Stimulated activated naive CD8-positive, alpha-beta T cell treated with anti-CD3 and anti-CD28 coated beads, Interleukin-15, amount 100 ng/mL, for 72 hours (primary cell): ENCODE results near the gene BUB1.
"Not testable (repeated sequence)": the region's sequence is repeated elsewhere in the genome, so short reads cannot be mapped to it uniquely, and the experiment has no call there.

Experiments used
- ATAC-seq: fragments of 150-1000 bp; cut with Tn5 transposase; 2 replicates; pipeline ENCODE4 v1.10.0; 2021; ENCODE audit warnings: mild to moderate bottlenecking, moderate library complexity
- DNase-seq, 2 donors: peaks; one replicate each; pipeline ENCODE4 v3.0.0; 2021 to 2022
- H3K27ac Mint-ChIP-seq, 2 donors: one replicate each; pipeline ENCODE4 v1.8.0; 2022; ENCODE audit warnings: mild to moderate bottlenecking in 2 of 2, mixed read lengths in 2 of 2, moderate library complexity in 2 of 2
- H3K27me3 Mint-ChIP-seq: one replicate; pipeline ENCODE4 v1.8.0; 2022; ENCODE audit warnings: mixed read lengths
- H3K4me1 Mint-ChIP-seq: one replicate; pipeline ENCODE4 v1.8.0; 2022; ENCODE audit warnings: mild to moderate bottlenecking, mixed read lengths
- H3K4me3 Mint-ChIP-seq, 2 donors: one replicate each; pipeline ENCODE4 v1.8.0; 2022; ENCODE audit warnings: mild to moderate bottlenecking in 2 of 2, mixed read lengths in 2 of 2, moderate library complexity in 1 of 2
- H3K9me3 Mint-ChIP-seq, 2 donors: one replicate each; pipeline ENCODE4 v1.8.0; 2022; ENCODE audit warnings: mixed read lengths in 2 of 2

Gene BUB1

DNA sequence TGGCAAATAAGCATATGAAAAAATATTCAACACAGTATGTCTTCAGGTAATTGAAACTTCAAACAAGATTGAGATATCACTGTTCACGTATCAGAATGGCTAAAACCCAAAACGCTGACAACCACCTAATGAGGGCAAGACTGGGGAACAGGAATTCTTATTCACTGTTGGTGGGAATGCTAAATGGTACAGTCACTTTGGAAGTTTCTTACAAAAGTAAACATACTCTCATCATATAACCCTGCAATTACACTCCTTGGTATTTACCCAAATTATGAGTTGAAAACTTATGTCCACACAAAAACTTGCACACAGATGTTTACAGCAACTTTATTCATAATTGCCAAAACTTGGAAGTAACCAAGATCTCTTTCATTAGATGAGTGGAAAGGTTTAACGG lies 30.1 kb downstream of the BUB1 start:
- ATAC-seq: no peak
- Mint-ChIP-seq H3K9me3 (no peaks in the 10 kb centered on the region), H3K4me1 (no peaks in the 10 kb centered on the region), H3K27ac (no peak overlapping the region), H3K4me3 (no peak overlapping the region), H3K27me3 (no peaks in the 10 kb centered on the region)
- no peak for DNase-seq

DNA sequence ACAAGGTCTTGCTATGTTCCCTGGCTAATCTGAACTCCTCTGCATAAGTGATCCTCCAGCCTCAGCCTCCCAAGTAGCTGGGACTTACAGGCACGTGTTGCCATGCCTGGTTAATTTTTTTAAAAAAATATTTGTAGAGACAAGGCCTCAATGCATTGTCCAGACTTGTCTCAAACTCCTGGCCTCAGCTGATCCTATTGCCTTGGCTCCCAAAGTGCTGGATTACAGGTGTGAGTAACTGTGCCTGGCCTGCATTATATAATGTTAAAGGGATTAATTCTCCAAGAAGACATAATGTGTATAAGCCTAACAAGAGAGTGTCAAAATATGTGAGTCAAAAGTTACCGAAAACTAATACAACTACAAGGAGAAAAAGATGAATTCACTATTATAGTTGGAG lies 32.2 kb downstream of the BUB1 start:
- Mint-ChIP-seq H3K27ac (no peak overlapping the region), H3K27me3 (no peaks in the 10 kb centered on the region), H3K9me3 (no peaks in the 10 kb centered on the region), H3K4me3 (no peak overlapping the region), H3K4me1 (no peaks in the 10 kb centered on the region)
- DNase-seq (no peak), ATAC-seq (no peak)

DNA sequence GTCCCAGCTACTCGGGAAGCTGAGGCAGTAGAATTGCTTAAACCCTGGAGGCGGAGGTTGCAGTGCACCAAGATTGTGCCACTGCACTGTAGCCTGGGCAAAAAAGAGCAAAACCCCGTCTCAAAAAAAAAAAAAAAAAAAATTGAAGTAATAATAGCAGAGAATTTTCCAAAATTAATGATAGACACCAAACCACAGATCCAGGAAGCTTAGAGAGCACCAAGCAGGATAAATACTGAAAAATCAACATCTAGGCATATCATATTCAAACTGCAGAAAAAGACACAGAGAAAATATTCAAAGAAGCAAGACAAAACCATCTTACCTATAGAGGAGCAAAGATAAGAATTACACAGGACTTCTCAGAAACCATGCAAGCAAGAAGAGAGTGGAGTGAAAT lies 33.5 kb downstream of the BUB1 start:
- Mint-ChIP-seq H3K4me3 (no peak overlapping the region), H3K27ac (no peak overlapping the region), H3K9me3 (no peaks in the 10 kb centered on the region), H3K4me1 (no peaks in the 10 kb centered on the region), H3K27me3 (no peaks in the 10 kb centered on the region)
- DNase-seq: no peak
- ATAC-seq: no peak

DNA sequence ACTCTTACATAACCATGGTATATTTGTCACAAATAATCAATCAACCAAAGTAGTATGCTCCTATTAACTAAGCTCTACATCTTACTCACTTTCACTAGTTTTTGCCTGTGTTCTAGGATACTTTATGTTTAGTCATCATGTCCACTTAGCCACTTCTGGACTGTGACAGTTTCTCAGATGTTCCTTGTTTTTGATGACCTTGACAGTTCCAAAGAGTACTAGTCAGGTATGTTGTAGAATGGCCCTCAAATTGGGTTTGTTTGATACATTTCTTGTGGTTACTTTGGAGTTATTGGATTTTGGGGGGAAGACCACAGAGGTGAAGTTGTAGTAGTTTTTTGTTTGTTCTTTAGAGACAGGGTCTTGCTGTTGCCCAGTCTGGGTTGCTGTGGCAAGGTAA lies 35.5 kb downstream of the BUB1 start:
- no peaks in the 10 kb centered on the region for H3K9me3 Mint-ChIP-seq
- H3K4me1 Mint-ChIP-seq: no peaks in the 10 kb centered on the region
- no peak for ATAC-seq
- H3K4me3 Mint-ChIP-seq: no peak overlapping the region
- no peak overlapping the region for H3K27ac Mint-ChIP-seq
- no peaks in the 10 kb centered on the region for H3K27me3 Mint-ChIP-seq
- DNase-seq: no peak

DNA sequence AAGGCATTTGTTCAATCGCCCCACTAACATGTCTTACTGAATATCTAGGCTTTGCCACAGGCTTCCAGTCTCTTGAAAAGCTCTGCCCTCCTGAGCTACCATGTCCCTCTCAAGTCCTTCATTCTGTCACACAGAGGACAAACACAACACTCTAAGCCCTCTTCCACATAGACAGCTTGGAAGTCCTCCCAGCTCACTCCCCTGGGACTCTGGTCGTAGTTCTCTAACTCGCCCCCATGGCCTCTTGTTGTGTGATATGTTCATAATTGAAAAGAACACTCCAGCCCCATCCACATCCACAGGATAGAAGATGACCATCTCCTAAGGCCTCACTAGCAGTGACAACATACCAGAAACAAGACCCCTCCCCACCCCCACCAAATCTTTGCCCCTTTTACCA lies 37.9 kb downstream of the BUB1 start:
- no peaks in the 10 kb centered on the region for H3K27me3 Mint-ChIP-seq
- ATAC-seq: no peak
- H3K27ac Mint-ChIP-seq: peak overlapping the region in 1 of 2 donors; percentile 81

DNA sequence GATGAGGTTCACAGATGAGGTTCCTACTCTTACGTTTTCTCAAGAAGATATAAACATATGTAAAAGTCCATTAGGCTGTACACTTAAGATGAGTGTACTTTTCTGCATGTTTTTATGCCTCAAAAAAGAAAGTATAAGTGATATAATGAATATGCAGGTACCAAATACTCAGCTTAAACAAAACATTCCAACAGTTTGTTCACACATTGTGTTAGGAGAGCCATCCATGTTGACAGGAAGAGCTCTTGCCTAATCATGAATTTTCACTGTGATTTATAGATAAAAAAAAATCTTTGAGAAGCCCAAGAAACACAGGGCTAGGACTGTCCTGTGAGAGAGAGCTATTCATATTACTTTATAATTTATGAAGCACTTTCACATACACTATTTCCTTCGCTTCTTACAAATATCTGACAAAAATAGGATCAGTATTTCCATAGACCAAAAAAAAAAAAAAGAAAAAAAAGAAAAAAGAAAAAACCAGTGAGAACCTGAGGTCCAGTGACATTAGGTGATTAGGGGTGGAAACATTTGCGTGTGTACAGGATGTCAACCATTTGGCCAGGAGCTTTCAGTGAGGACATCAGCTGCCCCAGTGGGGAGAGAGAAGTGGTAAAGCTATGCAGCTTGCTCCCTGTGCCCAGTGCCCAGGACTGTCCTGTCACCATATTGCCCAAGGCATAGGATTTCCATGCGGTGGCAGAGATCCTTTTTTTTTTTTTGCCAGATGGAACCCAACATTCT lies 38.7 kb downstream of the BUB1 start:
- ATAC-seq: no peak
- Mint-ChIP-seq H3K4me3 (no peak overlapping the region), H3K4me1 (no peaks in the 10 kb centered on the region), H3K9me3 (no peaks in the 10 kb centered on the region), H3K27me3 (no peaks in the 10 kb centered on the region), H3K27ac (peak overlapping the region in 1 of 2 donors; percentile 7)
- no peak for DNase-seq

More for the DNA sequence above, 37.9 kb downstream of the BUB1 start:
- no peaks in the 10 kb centered on the region for H3K4me1 Mint-ChIP-seq
- DNase-seq: no peak
- no peaks in the 10 kb centered on the region for H3K9me3 Mint-ChIP-seq
- H3K4me3 Mint-ChIP-seq: no peak overlapping the region

DNA sequence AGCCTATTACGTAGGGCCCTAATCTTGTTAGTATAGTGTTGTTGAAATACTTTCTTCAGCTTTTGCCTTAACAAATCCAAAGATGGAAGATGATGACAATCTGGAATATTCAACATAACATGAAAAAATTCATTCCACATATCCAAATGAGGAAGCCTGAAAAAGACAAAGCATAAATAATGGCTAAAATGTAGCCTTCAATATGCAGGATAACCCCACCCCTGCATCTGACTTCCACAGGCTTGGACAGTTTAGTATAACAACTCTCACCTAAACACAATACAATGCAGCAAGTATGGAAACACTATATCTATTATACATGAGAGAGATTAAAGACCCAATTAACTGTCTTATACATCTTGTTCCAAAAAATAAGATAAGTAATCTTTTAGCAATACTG lies 39.9 kb downstream of the BUB1 start:
- DNase-seq (no peak), ATAC-seq (no peak)
- Mint-ChIP-seq H3K4me1 (no peaks in the 10 kb centered on the region), H3K27ac (no peak overlapping the region), H3K27me3 (no peaks in the 10 kb centered on the region), H3K4me3 (no peak overlapping the region), H3K9me3 (no peaks in the 10 kb centered on the region)

DNA sequence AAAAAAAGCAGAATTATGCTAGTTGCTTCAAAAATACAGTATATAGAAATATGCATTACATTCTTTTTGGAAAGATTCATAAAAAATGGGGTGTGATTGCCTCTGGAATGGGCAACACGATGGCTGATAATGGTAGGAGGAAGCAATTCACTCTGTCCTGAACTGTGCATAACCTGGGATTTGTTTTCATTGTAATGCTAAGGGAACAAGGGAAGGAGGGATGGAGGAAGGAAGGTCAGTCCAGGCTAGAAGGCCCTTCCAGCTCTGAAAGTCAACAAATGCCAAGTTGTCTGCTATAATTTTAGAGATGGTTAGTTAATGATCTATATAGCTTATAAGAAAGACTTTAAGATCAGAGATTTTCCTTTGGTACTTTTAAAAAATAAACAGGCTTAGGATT lies 40.8 kb downstream of the BUB1 start:
- ATAC-seq (no peak), DNase-seq (no peak)
- no peaks in the 10 kb centered on the region for H3K4me1 Mint-ChIP-seq
- H3K9me3 Mint-ChIP-seq: no peaks in the 10 kb centered on the region
- H3K4me3 Mint-ChIP-seq: no peak overlapping the region
- H3K27me3 Mint-ChIP-seq: no peaks in the 10 kb centered on the region
- H3K27ac Mint-ChIP-seq: no peak overlapping the region

DNA sequence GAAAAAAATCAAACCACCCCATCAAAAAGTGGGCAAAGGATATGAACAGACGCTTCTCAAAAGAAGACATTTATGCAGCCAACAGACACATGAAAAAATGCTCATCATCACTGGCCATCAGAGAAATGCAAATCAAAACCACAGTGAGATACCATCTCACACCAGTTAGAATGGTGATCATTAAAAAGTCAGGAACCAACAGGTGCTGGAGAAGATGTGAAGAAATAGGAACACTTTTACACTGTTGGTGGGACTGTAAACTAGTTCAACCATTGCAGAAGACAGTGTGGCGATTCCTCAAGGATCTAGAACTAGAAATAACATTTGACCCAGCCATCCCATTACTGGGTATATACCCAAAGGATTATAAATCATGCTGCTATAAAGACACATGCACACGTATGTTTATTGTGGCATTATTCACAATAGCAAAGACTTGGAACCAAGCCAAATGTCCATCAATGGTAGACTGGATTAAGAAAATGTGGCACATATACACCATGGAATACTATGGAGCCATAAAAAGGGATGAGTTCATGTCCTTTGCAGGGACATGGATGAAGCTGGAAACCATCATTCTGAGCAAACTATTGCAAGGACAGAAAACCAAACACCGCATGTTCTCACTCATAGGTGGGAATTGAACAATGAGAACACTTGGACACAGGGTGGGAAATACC lies 41.8 kb downstream of the BUB1 start:
- H3K9me3 Mint-ChIP-seq, H3K4me1 Mint-ChIP-seq, DNase-seq, ATAC-seq, H3K27me3 Mint-ChIP-seq, H3K27ac Mint-ChIP-seq, H3K4me3 Mint-ChIP-seq: not testable (repeated sequence)

DNA sequence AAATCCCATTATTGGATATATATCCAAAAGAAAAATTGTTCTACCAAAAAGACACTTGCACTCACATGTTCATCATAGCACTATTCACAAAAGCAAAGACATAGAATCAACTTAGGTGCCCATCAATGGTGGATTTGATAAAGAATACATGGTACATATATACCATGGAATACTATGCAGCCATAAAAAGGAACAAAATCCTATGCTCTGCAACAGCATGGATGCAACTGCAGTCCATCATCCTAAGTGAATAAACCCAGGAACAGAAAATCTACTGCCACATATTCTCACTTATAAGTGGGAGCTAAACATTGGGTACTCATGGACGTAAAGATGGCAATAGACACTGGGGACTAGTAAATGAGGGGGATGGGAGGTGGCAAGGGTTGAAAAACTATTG lies 50.5 kb downstream of the BUB1 start:
- not testable (repeated sequence) for H3K4me3 Mint-ChIP-seq, ATAC-seq, H3K9me3 Mint-ChIP-seq, H3K27ac Mint-ChIP-seq, DNase-seq, H3K4me1 Mint-ChIP-seq, H3K27me3 Mint-ChIP-seq

DNA sequence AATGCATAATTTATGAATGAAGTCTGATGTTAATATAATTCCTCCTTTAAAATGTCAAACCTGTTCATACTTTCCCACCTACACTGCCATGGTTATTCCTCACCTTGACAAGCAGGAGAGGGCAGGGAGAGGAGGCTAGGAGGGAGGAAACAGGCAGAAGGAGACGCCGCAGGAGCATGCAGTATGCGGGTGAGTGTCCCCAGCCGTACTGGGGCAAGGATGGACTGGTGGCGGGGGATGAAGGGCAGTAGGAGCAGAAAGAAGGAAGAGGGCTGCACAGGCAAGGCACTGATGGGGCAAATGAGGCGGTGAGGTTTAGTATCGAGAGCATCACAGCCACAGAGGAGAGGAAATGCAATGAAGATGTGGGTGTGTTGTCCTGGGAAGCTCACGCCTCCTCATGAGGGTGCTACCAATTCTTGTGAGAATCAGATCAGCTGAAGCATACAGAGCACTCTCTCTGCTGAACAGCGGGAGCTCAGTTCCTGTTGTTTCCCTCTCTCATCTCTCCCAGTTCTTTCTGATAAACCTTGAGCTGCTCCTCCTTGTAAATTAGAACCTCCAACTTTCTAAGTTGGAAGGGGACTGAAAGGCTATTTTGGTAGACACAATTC lies 58.4 kb downstream of the BUB1 start:
- not testable (repeated sequence) for H3K4me3 Mint-ChIP-seq, H3K27me3 Mint-ChIP-seq, H3K9me3 Mint-ChIP-seq, H3K4me1 Mint-ChIP-seq, DNase-seq, ATAC-seq, H3K27ac Mint-ChIP-seq

DNA sequence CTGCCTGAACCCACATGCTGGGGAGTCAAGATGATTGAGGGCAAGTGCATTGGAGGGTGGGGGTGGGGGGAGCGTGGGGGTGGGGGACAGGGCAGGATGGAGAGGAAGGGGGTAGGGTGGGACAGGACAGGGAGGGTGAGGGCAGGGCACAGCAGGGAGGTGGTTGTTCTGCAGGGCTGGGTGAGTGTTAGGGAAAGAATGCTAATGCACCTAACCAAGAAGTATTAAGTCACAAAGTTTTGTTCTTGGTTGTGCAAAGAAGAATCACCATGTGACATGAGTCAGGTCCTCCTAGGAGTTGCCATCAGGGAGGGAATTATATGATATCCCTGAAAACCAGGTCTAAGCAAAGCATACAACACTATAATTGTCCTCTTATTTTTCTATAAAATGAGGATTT lies 63.9 kb downstream of the BUB1 start:
- H3K4me1 Mint-ChIP-seq, DNase-seq, H3K4me3 Mint-ChIP-seq, H3K9me3 Mint-ChIP-seq, ATAC-seq, H3K27ac Mint-ChIP-seq, H3K27me3 Mint-ChIP-seq: not testable (repeated sequence)

DNA sequence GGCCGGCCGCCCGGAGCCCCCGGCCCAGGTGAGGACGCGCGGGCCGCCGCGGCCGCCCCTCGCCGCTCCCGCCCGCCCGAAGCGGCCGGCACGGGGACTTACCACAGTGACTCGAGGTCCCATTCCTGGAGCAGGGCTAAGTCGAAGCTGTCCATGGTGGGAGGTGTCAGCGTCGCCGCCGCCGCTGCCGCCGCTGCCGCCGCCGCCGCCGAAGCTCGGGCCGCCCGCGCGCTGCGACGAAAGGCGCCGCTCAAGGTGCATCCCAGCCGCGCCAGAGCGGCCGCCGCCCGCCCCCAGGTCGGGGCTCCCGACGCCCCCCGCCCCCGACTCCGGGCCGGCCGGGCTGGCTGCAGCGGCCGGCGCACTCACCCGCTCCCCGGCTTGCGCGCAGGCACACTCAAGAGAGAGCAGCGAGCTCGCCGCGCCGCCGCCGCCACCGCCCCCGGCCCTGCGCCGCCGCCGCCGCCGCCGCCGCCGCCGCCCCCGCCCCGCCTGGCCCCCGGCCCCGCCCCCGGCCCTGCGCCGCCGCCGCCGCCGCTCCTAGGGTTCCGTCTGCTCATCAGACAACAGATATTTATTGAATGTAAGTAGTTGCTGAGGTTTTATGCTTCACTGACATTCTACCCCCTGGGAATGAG lies 67.1 kb downstream of the BUB1 start:
- H3K9me3 Mint-ChIP-seq, H3K27ac Mint-ChIP-seq, H3K4me1 Mint-ChIP-seq, H3K27me3 Mint-ChIP-seq, DNase-seq: not testable (repeated sequence)
- H3K4me3 Mint-ChIP-seq: peak overlapping the region in 1 of 2 donors; percentile 19
- ATAC-seq: peak; percentile 62

DNA sequence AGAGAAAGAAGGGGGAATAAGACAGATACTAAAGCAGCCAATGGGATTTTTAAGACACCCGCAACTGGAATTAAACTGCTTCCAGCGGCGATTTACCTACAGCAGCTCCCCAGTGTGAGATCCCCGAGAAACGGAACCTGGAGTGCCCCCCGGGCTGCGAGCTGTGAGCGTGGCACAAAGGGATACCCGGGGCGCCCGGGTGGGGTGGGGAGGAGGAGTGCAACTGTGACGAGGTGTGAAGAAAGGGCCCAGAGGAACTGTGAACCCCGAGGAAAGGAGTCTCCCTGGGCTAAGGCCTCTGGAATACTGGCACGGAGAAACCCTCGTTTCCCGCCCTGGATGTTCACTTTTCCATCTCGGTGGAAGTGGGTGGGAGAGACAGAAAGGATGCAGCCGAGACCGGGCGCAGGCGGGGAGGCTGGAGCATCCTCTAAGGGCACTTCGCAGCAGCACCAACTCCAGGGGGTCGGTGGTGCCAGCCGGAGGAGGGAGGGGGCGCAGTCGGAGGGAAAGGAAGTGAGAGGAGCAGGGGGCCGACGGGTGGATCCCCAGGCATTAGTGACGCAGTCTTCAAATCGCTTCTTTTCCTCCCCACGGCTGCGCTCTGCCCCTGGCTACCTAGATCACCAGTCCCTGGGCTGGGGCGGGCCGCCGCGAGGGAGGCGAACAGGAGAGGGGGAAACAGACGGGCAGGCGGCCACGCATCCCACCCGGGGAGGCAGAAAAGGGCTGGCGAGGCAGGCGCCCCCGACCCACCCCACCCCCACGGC lies 67.8 kb downstream of the BUB1 start:
- not testable (repeated sequence) for H3K27ac Mint-ChIP-seq, H3K4me1 Mint-ChIP-seq, H3K9me3 Mint-ChIP-seq, H3K27me3 Mint-ChIP-seq, H3K4me3 Mint-ChIP-seq, DNase-seq
- ATAC-seq: peak; percentile 71

DNA sequence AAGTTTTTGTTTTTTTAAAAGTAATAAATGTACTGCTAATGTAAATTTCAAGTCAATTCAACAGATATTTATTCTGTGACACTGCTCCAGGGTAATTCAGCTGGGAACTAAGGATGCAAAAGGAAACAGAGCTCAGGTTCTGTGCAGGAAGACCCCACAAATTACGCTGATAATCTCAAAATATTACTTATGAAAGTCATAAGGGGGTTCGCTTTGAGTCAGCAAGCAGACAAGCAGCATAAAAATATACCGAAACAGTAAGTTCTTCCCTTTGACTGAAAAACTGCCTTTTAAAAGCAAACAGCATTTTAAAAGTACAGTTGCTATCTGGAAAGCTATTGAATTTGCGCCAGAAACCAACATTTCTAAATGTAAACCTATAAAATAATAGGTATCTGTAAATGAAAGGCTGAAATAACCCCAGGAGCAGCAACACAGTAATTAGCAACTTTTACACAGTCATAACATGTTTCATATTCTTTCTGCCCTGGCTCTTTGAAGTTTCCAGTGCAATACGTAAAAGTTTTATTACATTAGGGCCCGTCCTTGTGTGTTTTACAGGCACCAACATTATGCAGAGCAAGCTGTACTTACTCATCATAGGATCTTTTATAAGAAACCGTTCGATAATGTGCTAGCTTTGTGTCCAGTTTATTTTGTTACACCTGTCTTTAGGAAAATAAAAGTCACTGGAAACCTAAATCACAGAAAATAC lies 68.9 kb downstream of the BUB1 start:
- ATAC-seq, H3K4me3 Mint-ChIP-seq, H3K4me1 Mint-ChIP-seq, H3K27ac Mint-ChIP-seq, H3K27me3 Mint-ChIP-seq, DNase-seq, H3K9me3 Mint-ChIP-seq: not testable (repeated sequence)
